Stimulated activated CD8-positive, alpha-beta memory T cell treated with anti-CD3 and anti-CD28 coated beads, Interleukin-7, amount 100 ng/mL, for 48 hours (primary cell): ENCODE measurements around the gene PIP5K1B.

Experiments used
- DNase-seq, 2 donors: peaks; one replicate each; pipeline ENCODE4 v3.0.0-alpha.2; 2020; ENCODE audit warnings: low read depth in 1 of 2; ENCODE audit errors: extremely low read depth in 1 of 2

The PIP5K1B gene

DNA sequence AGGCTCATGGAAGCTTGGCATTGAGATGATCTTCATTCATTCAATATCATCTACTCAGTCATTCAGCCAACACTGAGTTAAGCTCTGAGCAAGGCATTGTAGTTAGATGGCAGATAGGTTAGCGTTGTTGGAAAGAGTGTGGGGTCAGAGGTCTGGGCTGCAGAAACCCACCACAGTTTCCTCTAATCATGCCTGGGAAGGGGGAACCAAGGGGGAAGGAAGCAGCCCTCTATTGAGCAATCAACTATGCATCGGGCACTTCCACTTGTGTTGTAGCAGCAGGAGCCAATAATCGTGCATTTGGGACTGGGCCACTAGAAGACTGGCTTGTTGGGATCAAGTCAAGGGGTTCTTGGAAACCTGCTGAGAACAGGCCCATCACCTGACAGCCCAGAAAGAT, 139.1 kb downstream of the PIP5K1B start:
- DNase-seq, result no peak

- peak in 1 of 2 donors; percentile 3 for DNase-seq
Measured at GRCh38 chr9:68844631-68845612, 139.9 kb downstream of the PIP5K1B start.

GRCh38 chr9:68847765-68848164, 142.7 kb downstream of the PIP5K1B start:
- DNase-seq, result no peak

GRCh38 chr9:68851657-68852056, 146.6 kb downstream of the PIP5K1B start:
- no peak for DNase-seq

DNA sequence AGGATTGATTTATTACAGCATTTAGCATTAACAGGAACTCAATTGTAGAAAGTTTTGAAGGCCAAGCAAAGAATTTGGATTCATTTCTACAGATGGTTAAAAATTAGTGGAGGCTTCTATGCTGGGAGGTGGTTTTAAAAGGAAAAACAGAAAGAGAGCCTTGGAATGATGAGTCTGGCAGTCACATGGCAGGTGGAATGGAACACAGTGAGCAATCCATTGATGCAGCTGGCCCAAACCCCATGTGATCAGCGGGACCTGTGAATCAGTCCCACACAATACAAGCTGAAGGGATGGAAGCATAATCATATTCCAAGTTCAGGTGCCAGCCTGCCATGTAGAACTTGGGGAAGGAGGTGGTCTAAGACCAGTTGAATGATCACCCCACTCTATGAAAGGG, 147.9 kb downstream of the PIP5K1B start:
- no peak for DNase-seq

GRCh38 chr9:68859347-68859746, 154.3 kb downstream of the PIP5K1B start:
- DNase-seq, result no peak

- DNase-seq, result no peak
Measured at GRCh38 chr9:68860419-68860818, 155.4 kb downstream of the PIP5K1B start.

- DNase-seq, result no peak
Measured at GRCh38 chr9:68861436-68861835, 156.4 kb downstream of the PIP5K1B start.

DNA sequence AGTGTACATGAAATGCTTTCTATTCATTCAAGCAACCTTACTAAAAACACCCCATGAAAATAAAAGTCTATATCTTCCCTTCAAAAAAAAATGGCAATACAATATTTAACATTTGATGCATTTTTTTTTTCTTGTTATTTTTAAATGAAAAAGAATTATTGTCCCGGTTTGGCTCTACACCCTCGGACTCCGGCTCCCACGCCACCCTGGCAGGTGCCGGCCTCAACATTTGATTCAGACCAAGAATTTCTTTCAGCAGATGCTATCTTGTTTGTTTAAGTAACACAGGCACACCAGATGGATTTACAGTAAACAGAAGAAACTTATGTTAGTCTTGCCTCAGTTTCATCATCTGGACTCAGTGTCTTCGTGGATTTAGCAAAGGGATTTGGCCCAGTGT, 162.0 kb downstream of the PIP5K1B start:
- DNase-seq, result no peak

DNA sequence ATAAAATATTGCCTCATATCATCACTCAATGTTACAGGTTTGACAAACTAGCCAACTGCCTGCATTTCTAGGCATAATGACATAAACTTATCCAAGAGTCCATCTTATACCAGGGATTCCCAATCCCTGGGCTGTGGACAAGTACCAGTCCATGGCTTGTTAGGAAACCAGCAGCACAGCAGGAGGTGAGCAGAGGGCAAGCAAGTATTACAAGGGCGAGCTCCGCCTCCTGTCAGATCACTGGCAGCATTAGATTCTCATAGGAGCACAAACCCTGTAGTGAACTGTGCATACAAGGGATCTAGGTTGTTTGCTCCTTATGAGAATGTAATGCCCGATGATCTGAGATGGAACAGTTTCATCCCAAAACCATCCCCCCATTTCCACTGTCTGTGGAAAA, 164.0 kb downstream of the PIP5K1B start:
- no peak for DNase-seq

DNA sequence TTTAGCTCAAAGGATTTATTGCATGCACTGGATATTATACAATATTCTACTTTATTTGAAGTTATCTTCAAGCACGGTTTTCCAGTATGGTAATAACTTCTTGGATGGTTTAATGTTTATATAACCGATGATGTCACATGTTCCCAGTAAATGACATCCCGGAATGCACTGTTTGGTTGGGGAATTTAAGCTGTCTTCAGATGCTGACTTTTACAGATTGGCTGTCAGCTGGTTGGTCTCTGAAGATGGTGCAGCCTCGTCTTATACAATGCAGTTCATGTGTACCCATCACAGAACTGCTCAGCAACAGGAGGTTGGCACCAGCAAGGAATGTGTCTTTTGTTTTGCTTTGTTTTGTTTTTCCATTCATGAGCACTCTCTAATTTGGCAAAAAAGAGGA, 165.0 kb downstream of the PIP5K1B start:
- DNase-seq, result no peak

- no peak for DNase-seq
Measured at GRCh38 chr9:68871236-68871635, 166.2 kb downstream of the PIP5K1B start.

- no peak for DNase-seq
Measured at GRCh38 chr9:68872026-68872501, 167.0 kb downstream of the PIP5K1B start.

- DNase-seq, result no peak
Measured at GRCh38 chr9:68873179-68873578, 168.1 kb downstream of the PIP5K1B start.

DNA sequence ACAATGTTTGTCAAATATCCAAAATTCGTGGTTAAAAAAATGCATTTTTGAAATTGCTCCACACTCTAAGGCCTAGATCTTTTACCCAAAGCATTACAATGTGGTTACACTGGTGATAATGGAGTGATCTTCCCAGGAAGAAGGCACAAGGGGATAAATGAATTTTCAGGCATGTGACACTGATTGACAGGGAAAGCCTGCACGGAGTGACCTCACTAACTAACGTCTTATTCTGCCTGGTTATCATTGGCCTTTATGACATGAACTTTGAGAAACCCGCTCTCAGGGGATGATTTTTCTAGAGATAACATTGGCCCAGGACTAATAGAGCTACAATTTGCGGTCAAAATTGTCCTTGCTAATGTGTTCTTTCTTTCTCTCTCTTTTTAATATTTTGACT, 171.2 kb downstream of the PIP5K1B start:
- DNase-seq, result no peak

DNA sequence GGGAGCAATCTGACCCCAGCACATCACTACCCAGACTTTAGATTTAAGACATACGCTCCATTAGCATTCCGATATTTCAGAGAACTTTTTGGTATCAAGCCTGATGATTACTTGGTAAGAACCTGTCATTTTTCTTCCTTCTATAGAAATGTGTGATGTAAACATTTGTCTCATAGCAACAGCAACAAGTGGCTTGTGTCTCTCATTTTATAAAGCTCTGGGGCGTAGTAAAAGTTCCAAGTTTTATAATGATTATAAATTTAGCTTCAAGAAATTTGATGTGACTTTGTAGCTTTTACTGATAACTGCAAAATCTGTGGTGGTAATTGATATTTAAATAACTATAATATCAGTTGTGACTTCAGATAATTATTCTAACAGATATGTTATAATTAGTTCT, 171.6 kb downstream of the PIP5K1B start:
- DNase-seq, result no peak

GRCh38 chr9:68877219-68877618, 172.2 kb downstream of the PIP5K1B start:
- DNase-seq, result no peak

DNA sequence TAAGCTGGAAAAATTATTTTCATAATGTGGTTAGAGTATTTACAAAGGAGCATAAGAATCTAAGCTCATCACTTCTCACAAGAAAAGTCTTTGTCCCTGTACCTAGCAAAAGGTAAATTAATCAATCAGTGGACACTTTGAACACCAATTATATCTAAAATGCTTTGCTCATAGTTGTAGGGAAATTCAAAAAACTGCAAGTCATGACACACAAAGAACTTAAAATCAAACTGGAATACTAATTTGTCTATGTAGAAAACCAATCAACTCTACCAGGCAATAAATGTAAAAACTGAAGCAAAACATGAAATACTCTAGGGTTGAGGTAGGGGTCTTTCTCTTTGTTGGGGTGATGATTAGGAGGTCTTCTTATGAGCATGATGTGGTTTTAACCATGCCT, 173.4 kb downstream of the PIP5K1B start:
- DNase-seq, result no peak

GRCh38 chr9:68883224-68883623, 178.2 kb downstream of the PIP5K1B start:
- DNase-seq, result no peak

- DNase-seq, result no peak
Measured at GRCh38 chr9:68887232-68887631, 182.2 kb downstream of the PIP5K1B start.

GRCh38 chr9:68894502-68894901, 189.5 kb downstream of the PIP5K1B start:
- DNase-seq, result no peak

GRCh38 chr9:68895741-68896478, 190.9 kb downstream of the PIP5K1B start:
- DNase-seq, result no peak
